GM23338 (cell line): ENCODE results near the gene LRIT2. TPM values are rescaled to one million over a fixed set of nuclear protein-coding genes. Genes with fewer than 3 reads are reported as not detected.
A peak's percentile ranks its signal among the peaks of the same experiment; 100 is the strongest.

Source experiments
- ATAC-seq: fragments of 200-7000 bp; cut with Tn5 transposase; 3 replicates; pipeline ENCODE4 v1.9.1; 2020
- DNase-seq: peaks from one replicate; pipeline ENCODE4 v3.0.0-alpha.2; 2015; ENCODE audit warnings: low spot score
- H2AFZ ChIP-seq: fragments of 200-600 bp; sonication (generic); 2 replicates; pipeline ENCODE4 v1.8.0; 2016; ENCODE audit warnings: antibody characterized with exemption, mild to moderate bottlenecking, moderate library complexity
- H3F3A ChIP-seq: fragments of 200-600 bp; sonication (generic); replicated peaks from 2 replicates; pipeline ENCODE4 v1.8.0; 2017; ENCODE audit warnings: antibody characterized with exemption, mixed run types, low read depth
- H3K27ac ChIP-seq: fragments of 200-600 bp; sonication (generic); 2 replicates; pipeline ENCODE4 v1.6.1; 2016; ENCODE audit warnings: low read depth
- H3K27me3 ChIP-seq: fragments of 200-600 bp; sonication (generic); 2 replicates; pipeline ENCODE4 v1.8.0; 2016; ENCODE audit warnings: mild to moderate bottlenecking, mixed run types, moderate library complexity; ENCODE audit not compliant: insufficient read depth
- H3K36me3 ChIP-seq: fragments of 200-600 bp; sonication (generic); 2 replicates; pipeline ENCODE4 v1.8.0; 2016; ENCODE audit warnings: mild to moderate bottlenecking; ENCODE audit not compliant: insufficient read depth
- H3K4me1 ChIP-seq: fragments of 200-600 bp; sonication (generic); 2 replicates; pipeline ENCODE4 v1.8.0; 2016; ENCODE audit warnings: mild to moderate bottlenecking, moderate library complexity; ENCODE audit not compliant: insufficient read depth
- H3K4me2 ChIP-seq: fragments of 200-600 bp; sonication (generic); 2 replicates; pipeline ENCODE4 v1.7.1; 2017; ENCODE audit warnings: mixed run types
- H3K4me3 ChIP-seq: fragments of 200-600 bp; sonication (generic); 2 replicates; pipeline ENCODE4 v1.6.1; 2016; ENCODE audit warnings: mixed run types
- H3K79me2 ChIP-seq: fragments of 200-600 bp; sonication (generic); replicated peaks from 2 replicates; pipeline ENCODE4 v1.8.0; 2017; ENCODE audit warnings: mild to moderate bottlenecking; ENCODE audit not compliant: insufficient read depth
- H3K9me2 ChIP-seq: fragments of 200-600 bp; sonication (generic); 2 replicates; pipeline ENCODE4 v1.8.0; 2017; ENCODE audit not compliant: insufficient read depth
- H4K20me1 ChIP-seq: fragments of 200-600 bp; sonication (generic); replicated peaks from 2 replicates; pipeline ENCODE4 v1.8.0; 2017; ENCODE audit warnings: mild to moderate bottlenecking; ENCODE audit not compliant: insufficient read depth
- H3K27ac Mint-ChIP-seq: 2 replicates; pipeline ENCODE4 v1.8.0; 2020; ENCODE audit warnings: inconsistent platforms, mild to moderate bottlenecking, moderate library complexity, mixed read lengths
- H3K27me3 Mint-ChIP-seq: 3 replicates; pipeline ENCODE4 v1.8.0; 2022; ENCODE audit warnings: low read depth, mild to moderate bottlenecking, moderate library complexity, mixed read lengths, inconsistent platforms; ENCODE audit not compliant: insufficient read depth, poor library complexity
- H3K36me3 Mint-ChIP-seq: 3 replicates; pipeline ENCODE4 v1.8.0; 2021; ENCODE audit warnings: low read depth, mild to moderate bottlenecking, inconsistent platforms, moderate library complexity, mixed read lengths
- H3K4me1 Mint-ChIP-seq: 3 replicates; pipeline ENCODE4 v1.8.0; 2020; ENCODE audit warnings: mild to moderate bottlenecking, inconsistent platforms, mixed read lengths
- H3K4me3 Mint-ChIP-seq: 3 replicates; pipeline ENCODE4 v1.8.0; 2021; ENCODE audit warnings: moderate library complexity, mild to moderate bottlenecking, inconsistent platforms, mixed read lengths
- H3K9me3 Mint-ChIP-seq: 3 replicates; pipeline ENCODE4 v1.8.0; 2020; ENCODE audit warnings: moderate library complexity, mild to moderate bottlenecking, inconsistent platforms, mixed read lengths
- CREB1 ChIP-seq: fragments of 250-450 bp; sonication (Bioruptor Pico); IDR thresholded peaks from 2 replicates; pipeline ENCODE4 v1.5.0; 2020; ENCODE audit warnings: low read depth, mild to moderate bottlenecking, moderate library complexity
- EZH2 ChIP-seq: fragments of 200-600 bp; sonication (generic); IDR thresholded peaks from one replicate; pipeline ENCODE4 v1.8.0; 2017; ENCODE audit warnings: antibody characterized with exemption, mild to moderate bottlenecking, low read depth; ENCODE audit not compliant: unreplicated experiment
- EZH2phosphoT487 ChIP-seq: fragments of 200-600 bp; sonication (generic); IDR thresholded peaks from one replicate; pipeline ENCODE4 v1.8.1; 2018; ENCODE audit warnings: antibody characterized with exemption; ENCODE audit not compliant: unreplicated experiment
- JUNB ChIP-seq: IDR thresholded peaks from one replicate; pipeline ENCODE4 v1.6.1; 2016; ENCODE audit warnings: antibody characterized with exemption; ENCODE audit not compliant: unreplicated experiment
- NANOG ChIP-seq: IDR thresholded peaks from 2 replicates; pipeline ENCODE4 v1.6.1; 2016; ENCODE audit warnings: antibody characterized with exemption, borderline replicate concordance
- POLR2AphosphoS5 ChIP-seq: IDR thresholded peaks from 2 replicates; pipeline ENCODE4 v1.6.1; 2016; ENCODE audit warnings: antibody characterized with exemption, low read depth
- STAT1 ChIP-seq: IDR thresholded peaks from one replicate; pipeline ENCODE4 v1.6.1; 2016; ENCODE audit warnings: antibody characterized with exemption; ENCODE audit not compliant: unreplicated experiment
- ZNF114 ChIP-seq: fragments of 250-450 bp; sonication (Bioruptor Pico); IDR thresholded peaks from 2 replicates; pipeline ENCODE4 v1.5.0; 2020; ENCODE audit warnings: mild to moderate bottlenecking, moderate library complexity
- ZNF331 ChIP-seq: fragments of 250-450 bp; sonication (Bioruptor Pico); IDR thresholded peaks from 2 replicates; pipeline ENCODE4 v1.5.0; 2020; ENCODE audit warnings: low read depth, mild to moderate bottlenecking, moderate library complexity
- polyA plus RNA-seq: library from polyadenylated mRNA; unstranded; fragments of >200 nt; fragmentation: Nextera tagmentation; extraction: Ambion mirVana; gene quantifications from 2 replicates; pipeline ENCODE4 v1.2.1, GENCODE V29; 2016
- total RNA-seq: library from RNA; depleted of rRNA; stranded (reverse); fragments of >200 nt; shearing (Covaris generic); gene quantifications from 2 replicates; pipeline ENCODE4 v1.2.3, GENCODE V29; 2014
- TF ChIP-seq, protein P1 (sequence below): IDR thresholded peaks from one replicate; pipeline ENCODE4 v1.6.1; 2018; ENCODE audit warnings: antibody characterized with exemption; ENCODE audit not compliant: unreplicated experiment
- TF ChIP-seq, protein P2 (sequence below): IDR thresholded peaks from 2 replicates; pipeline ENCODE4 v1.6.1; 2016; ENCODE audit warnings: antibody characterized with exemption
- TF ChIP-seq, protein P3 (sequence below), 2 experiments: fragments of 200-600 bp in 1 of 2; sonication (generic) in 1 of 2; conservative IDR thresholded peaks; 2 replicates each; pipeline versions ENCODE4 v1.5.1 to v1.6.1; 2016 to 2017; ENCODE audit warnings: antibody characterized with exemption in 2 of 2, low read depth in 2 of 2, mild to moderate bottlenecking in 2 of 2, moderate library complexity in 1 of 2

The LRIT2 gene
- total and polyA plus RNA-seq, 2 experiments from 2014 or later: not detected

DNA sequence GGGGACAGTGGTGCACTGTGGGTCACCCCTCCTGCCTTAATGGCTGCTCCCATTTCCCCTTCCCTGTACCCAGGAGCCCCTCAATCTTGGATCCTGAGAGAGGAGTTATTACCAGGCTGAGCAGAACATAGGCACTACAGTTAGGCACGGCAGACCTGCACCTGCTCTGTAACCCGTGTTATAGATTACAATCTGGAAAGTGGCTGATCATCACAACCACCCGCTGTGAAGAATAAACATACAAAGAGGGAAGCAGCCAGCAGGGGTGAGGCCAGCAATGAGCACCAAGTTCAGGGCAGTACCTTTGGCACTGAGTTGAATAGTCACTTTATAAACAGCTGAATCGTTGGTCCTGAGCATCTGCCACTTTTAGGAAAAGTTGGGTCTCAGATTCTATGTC, 29.3 kb downstream of the LRIT2 start:
- Histone ChIP-seq H3K36me3 (no peaks in the 10 kb centered on the region), H3K4me2 (no peak overlapping the region), H3K27ac (no peak overlapping the region), H3K4me3 (no peak overlapping the region), H2AFZ (no peak overlapping the region), H3K9me2 (no peaks in the 10 kb centered on the region), H3K79me2 (no peaks in the 10 kb centered on the region), H4K20me1 (no peaks in the 10 kb centered on the region), H3F3A (no peaks in the 10 kb centered on the region), H3K4me1 (peaks cover 3% of the 10 kb centered on the region; the same call in 1 of the 2 replicates), H3K27me3 (peaks cover 40% of the 10 kb centered on the region)
- no peak overlapping the region for H3K4me3 Mint-ChIP-seq
- H3K27me3 Mint-ChIP-seq: peaks cover 40% of the 10 kb centered on the region
- H3K9me3 Mint-ChIP-seq: no peaks in the 10 kb centered on the region
- peaks cover 5% of the 10 kb centered on the region for H3K4me1 Mint-ChIP-seq
- DNase-seq: no peak
- H3K27ac Mint-ChIP-seq: no peak overlapping the region
- no peaks in the 10 kb centered on the region for H3K36me3 Mint-ChIP-seq
- no peak for ATAC-seq
- TF ChIP-seq, protein P1, sequence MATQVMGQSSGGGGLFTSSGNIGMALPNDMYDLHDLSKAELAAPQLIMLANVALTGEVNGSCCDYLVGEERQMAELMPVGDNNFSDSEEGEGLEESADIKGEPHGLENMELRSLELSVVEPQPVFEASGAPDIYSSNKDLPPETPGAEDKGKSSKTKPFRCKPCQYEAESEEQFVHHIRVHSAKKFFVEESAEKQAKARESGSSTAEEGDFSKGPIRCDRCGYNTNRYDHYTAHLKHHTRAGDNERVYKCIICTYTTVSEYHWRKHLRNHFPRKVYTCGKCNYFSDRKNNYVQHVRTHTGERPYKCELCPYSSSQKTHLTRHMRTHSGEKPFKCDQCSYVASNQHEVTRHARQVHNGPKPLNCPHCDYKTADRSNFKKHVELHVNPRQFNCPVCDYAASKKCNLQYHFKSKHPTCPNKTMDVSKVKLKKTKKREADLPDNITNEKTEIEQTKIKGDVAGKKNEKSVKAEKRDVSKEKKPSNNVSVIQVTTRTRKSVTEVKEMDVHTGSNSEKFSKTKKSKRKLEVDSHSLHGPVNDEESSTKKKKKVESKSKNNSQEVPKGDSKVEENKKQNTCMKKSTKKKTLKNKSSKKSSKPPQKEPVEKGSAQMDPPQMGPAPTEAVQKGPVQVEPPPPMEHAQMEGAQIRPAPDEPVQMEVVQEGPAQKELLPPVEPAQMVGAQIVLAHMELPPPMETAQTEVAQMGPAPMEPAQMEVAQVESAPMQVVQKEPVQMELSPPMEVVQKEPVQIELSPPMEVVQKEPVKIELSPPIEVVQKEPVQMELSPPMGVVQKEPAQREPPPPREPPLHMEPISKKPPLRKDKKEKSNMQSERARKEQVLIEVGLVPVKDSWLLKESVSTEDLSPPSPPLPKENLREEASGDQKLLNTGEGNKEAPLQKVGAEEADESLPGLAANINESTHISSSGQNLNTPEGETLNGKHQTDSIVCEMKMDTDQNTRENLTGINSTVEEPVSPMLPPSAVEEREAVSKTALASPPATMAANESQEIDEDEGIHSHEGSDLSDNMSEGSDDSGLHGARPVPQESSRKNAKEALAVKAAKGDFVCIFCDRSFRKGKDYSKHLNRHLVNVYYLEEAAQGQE: no peak
- TF ChIP-seq EZH2 (no peak), JUNB (no peak), CREB1 (CRISPR knock-in tag) (no peak), NANOG (no peak), POLR2AphosphoS5 (no peak)
- TF ChIP-seq, protein P2, sequence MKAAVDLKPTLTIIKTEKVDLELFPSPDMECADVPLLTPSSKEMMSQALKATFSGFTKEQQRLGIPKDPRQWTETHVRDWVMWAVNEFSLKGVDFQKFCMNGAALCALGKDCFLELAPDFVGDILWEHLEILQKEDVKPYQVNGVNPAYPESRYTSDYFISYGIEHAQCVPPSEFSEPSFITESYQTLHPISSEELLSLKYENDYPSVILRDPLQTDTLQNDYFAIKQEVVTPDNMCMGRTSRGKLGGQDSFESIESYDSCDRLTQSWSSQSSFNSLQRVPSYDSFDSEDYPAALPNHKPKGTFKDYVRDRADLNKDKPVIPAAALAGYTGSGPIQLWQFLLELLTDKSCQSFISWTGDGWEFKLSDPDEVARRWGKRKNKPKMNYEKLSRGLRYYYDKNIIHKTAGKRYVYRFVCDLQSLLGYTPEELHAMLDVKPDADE: no peak

DNA sequence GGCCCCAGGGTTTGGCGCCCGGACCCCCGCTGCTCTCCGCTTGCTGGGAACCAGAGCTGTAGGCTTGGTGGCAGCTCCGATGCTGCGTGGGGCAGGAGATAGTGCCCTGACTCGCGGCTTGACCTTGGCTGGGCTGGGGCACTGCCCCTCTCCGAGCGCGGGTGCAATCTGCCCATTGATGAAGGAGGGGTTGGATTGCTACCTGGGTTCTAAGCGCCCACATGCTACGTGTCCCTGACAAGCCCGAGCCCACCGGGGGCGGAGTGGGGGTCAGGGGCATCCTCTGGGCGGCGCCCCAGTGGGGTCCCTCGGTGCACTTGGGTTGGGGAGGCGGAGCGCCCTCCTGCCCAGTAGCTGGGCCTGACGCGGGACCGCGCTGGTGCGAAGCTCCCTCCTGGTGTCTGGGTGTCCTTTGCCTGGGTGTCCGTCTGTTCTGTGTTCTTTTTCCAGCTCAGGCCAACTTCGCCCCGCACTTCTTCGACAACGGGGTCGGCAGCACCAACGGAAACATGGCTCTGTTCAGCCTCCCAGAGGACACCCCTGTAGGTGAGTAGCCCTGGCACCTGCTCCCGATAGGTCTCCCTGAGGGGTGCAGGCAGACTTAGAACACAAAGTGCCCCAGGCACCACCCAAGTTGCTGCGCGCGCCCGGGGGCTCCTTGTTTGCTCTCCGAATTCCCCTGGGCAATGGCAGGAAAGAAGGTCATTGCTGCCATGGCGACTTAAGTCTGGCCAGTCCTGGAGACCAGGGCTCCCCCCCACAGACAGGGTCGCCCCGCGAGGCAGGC, 30.1 kb downstream of the LRIT2 start:
- Histone ChIP-seq H2AFZ (peak overlapping the region; percentile 98), H3K4me1 (peaks cover 3% of the 10 kb centered on the region; the same call in 1 of the 2 replicates), H3K79me2 (no peaks in the 10 kb centered on the region), H3F3A (no peaks in the 10 kb centered on the region), H3K27me3 (peaks cover 40% of the 10 kb centered on the region), H3K27ac (no peak overlapping the region), H3K4me2 (peak overlapping the region; percentile 94), H3K36me3 (no peaks in the 10 kb centered on the region), H4K20me1 (no peaks in the 10 kb centered on the region), H3K9me2 (no peaks in the 10 kb centered on the region), H3K4me3 (peak overlapping the region; percentile 78)
- peak overlapping the region; percentile 72 for H3K4me3 Mint-ChIP-seq
- DNase-seq: no peak
- H3K27ac Mint-ChIP-seq: no peak overlapping the region
- peak; percentile 35 for ATAC-seq
- peaks cover 5% of the 10 kb centered on the region for H3K4me1 Mint-ChIP-seq
- H3K9me3 Mint-ChIP-seq: no peaks in the 10 kb centered on the region
- no peaks in the 10 kb centered on the region for H3K36me3 Mint-ChIP-seq
- peaks cover 40% of the 10 kb centered on the region for H3K27me3 Mint-ChIP-seq
- no peak for TF ChIP-seq STAT1
- no peak for TF ChIP-seq NANOG
- TF ChIP-seq EZH2phosphoT487: no peak
- TF ChIP-seq ZNF331 (CRISPR knock-in tag): no peak
- TF ChIP-seq CREB1 (CRISPR knock-in tag): no peak
- TF ChIP-seq ZNF114 (CRISPR knock-in tag): no peak
- TF ChIP-seq EZH2: no peak
- TF ChIP-seq, protein P3, sequence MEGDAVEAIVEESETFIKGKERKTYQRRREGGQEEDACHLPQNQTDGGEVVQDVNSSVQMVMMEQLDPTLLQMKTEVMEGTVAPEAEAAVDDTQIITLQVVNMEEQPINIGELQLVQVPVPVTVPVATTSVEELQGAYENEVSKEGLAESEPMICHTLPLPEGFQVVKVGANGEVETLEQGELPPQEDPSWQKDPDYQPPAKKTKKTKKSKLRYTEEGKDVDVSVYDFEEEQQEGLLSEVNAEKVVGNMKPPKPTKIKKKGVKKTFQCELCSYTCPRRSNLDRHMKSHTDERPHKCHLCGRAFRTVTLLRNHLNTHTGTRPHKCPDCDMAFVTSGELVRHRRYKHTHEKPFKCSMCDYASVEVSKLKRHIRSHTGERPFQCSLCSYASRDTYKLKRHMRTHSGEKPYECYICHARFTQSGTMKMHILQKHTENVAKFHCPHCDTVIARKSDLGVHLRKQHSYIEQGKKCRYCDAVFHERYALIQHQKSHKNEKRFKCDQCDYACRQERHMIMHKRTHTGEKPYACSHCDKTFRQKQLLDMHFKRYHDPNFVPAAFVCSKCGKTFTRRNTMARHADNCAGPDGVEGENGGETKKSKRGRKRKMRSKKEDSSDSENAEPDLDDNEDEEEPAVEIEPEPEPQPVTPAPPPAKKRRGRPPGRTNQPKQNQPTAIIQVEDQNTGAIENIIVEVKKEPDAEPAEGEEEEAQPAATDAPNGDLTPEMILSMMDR (conservative IDR thresholded peaks at IDR 0.05; ENCODE audit: low read depth in 2 of 2): no peak
- TF ChIP-seq, protein P2: no peak
- no peak for TF ChIP-seq JUNB
- TF ChIP-seq POLR2AphosphoS5: no peak
